Mesendoderm (in vitro differentiated cells): Measurements from ENCODE around the gene TSPAN18.
A peak's percentile ranks its signal among the peaks of the same experiment; 100 is the strongest.

Source experiments
- DNase-seq: peaks from one replicate; pipeline ENCODE4 v3.0.0; 2013
- H2AK5ac ChIP-seq: 2 replicates; pipeline ENCODE4 v1.6.1; 2013; ENCODE audit warnings: low read length, inconsistent platforms
- H2BK120ac ChIP-seq: 2 replicates; pipeline ENCODE4 v1.6.1; 2013; ENCODE audit warnings: low read depth, mild to moderate bottlenecking, low read length, moderate library complexity, mixed read lengths
- H2BK15ac ChIP-seq: replicated peaks from 2 replicates; pipeline ENCODE4 v1.6.1; 2013; ENCODE audit warnings: low read depth, mild to moderate bottlenecking, moderate library complexity
- H2BK5ac ChIP-seq: 2 replicates; pipeline ENCODE4 v1.6.1; 2013; ENCODE audit warnings: low read length, inconsistent platforms
- H3K18ac ChIP-seq: 2 replicates; pipeline ENCODE4 v1.6.1; 2013; ENCODE audit warnings: mild to moderate bottlenecking, low read length, mixed read lengths
- H3K23ac ChIP-seq: one replicate; pipeline ENCODE4 v1.6.1; 2013; ENCODE audit warnings: low read length
- H3K27ac ChIP-seq: 2 replicates; pipeline ENCODE4 v1.5.1; 2013; ENCODE audit warnings: low read depth, mild to moderate bottlenecking, inconsistent platforms, low read length, moderate library complexity
- H3K27me3 ChIP-seq: 2 replicates; pipeline ENCODE4 v1.6.1; 2013; ENCODE audit warnings: low read length, control low read depth, mild to moderate bottlenecking, inconsistent platforms; ENCODE audit not compliant: insufficient read depth, poor library complexity
- H3K36me3 ChIP-seq: 2 replicates; pipeline ENCODE4 v1.6.1; 2013; ENCODE audit warnings: low read length, inconsistent platforms; ENCODE audit not compliant: control insufficient read depth, insufficient read depth
- H3K4ac ChIP-seq: one replicate; pipeline ENCODE4 v1.6.1; 2013; ENCODE audit warnings: low read depth, mild to moderate bottlenecking, low read length, moderate library complexity
- H3K4me1 ChIP-seq: 2 replicates; pipeline ENCODE4 v1.6.1; 2013; ENCODE audit warnings: low read depth, low read length, inconsistent platforms; ENCODE audit not compliant: control insufficient read depth
- H3K4me2 ChIP-seq: 2 replicates; pipeline ENCODE4 v1.6.1; 2013; ENCODE audit warnings: low read length
- H3K4me3 ChIP-seq: 2 replicates; pipeline ENCODE4 v1.5.1; 2013; ENCODE audit warnings: mild to moderate bottlenecking, low read length
- H3K56ac ChIP-seq: one replicate; pipeline ENCODE4 v1.6.1; 2013; ENCODE audit warnings: low read length
- H3K79me1 ChIP-seq: 2 replicates; pipeline ENCODE4 v1.6.1; 2013; ENCODE audit warnings: low read length, inconsistent platforms
- H3K79me2 ChIP-seq: 2 replicates; pipeline ENCODE4 v1.6.1; 2013; ENCODE audit warnings: mild to moderate bottlenecking, low read length; ENCODE audit not compliant: control insufficient read depth, insufficient read depth
- H3K9ac ChIP-seq: 2 replicates; pipeline ENCODE4 v1.6.1; 2013; ENCODE audit warnings: low read length, inconsistent platforms
- H4K5ac ChIP-seq: one replicate; pipeline ENCODE4 v1.6.1; 2013; ENCODE audit warnings: low read length
- H4K8ac ChIP-seq: one replicate; pipeline ENCODE4 v1.6.1; 2013; ENCODE audit warnings: low read depth, mild to moderate bottlenecking, control low read depth, low read length, moderate library complexity
- WGBS: extraction: QIAGEN DNeasy Blood & Tissue Kit; methylation state at CpG from one replicate; pipeline ENCODE4 v1.1.7; 2013; ENCODE audit warnings: low lambda C conversion rate, missing lambda C conversion rate; ENCODE audit not compliant: insufficient coverage; ENCODE audit errors: extremely low coverage; 5-methylcytosine and 5-hydroxymethylcytosine counted together

The TSPAN18 gene

GRCh38 chr11:44920451-44920850 is 193.7 kb downstream of the TSPAN18 start:
- Histone ChIP-seq H3K4me1 (no peaks in the 10 kb centered on the region), H4K8ac (no peak overlapping the region), H2BK15ac (no peak overlapping the region), H3K4ac (no peak overlapping the region), H3K23ac (no peak overlapping the region), H3K56ac (no peak overlapping the region), H3K9ac (no peak overlapping the region), H2BK120ac (no peak overlapping the region), H3K27ac (no peak overlapping the region), H3K36me3 (no peaks in the 10 kb centered on the region), H3K79me2 (no peaks in the 10 kb centered on the region), H3K27me3 (no peaks in the 10 kb centered on the region), H4K5ac (no peak overlapping the region), H3K79me1 (no peaks in the 10 kb centered on the region), H2AK5ac (no peak overlapping the region), H2BK5ac (no peak overlapping the region), H3K4me3 (no peak overlapping the region), H3K4me2 (no peak overlapping the region), H3K18ac (no peak overlapping the region)
- no CpG with 5 or more reads among the region's 7 CpGs for WGBS
- DNase-seq, result no peak

GRCh38 chr11:44923115-44923514 is 196.4 kb downstream of the TSPAN18 start:
- H3K4me2 ChIP-seq, result no peak overlapping the region
- no peak overlapping the region for H2BK120ac ChIP-seq
- no peak overlapping the region for H2AK5ac ChIP-seq
- H3K9ac ChIP-seq, result no peak overlapping the region
- no peak overlapping the region for H3K56ac ChIP-seq
- no peak overlapping the region for H2BK15ac ChIP-seq
- H3K79me2 ChIP-seq, result no peaks in the 10 kb centered on the region
- WGBS, result no CpG with 5 or more reads among the region's 7 CpGs
- H3K27me3 ChIP-seq, result no peaks in the 10 kb centered on the region
- H3K4ac ChIP-seq, result no peak overlapping the region
- H3K36me3 ChIP-seq, result no peaks in the 10 kb centered on the region
- peaks cover 4% of the 10 kb centered on the region for H3K4me1 ChIP-seq
- no peak overlapping the region for H4K5ac ChIP-seq
- no peak overlapping the region for H3K27ac ChIP-seq
- H2BK5ac ChIP-seq, result no peak overlapping the region
- H3K79me1 ChIP-seq, result no peaks in the 10 kb centered on the region
- no peak for DNase-seq
- no peak overlapping the region for H4K8ac ChIP-seq
- no peak overlapping the region for H3K23ac ChIP-seq
- H3K18ac ChIP-seq, result no peak overlapping the region
- H3K4me3 ChIP-seq, result no peak overlapping the region

- H3K4ac ChIP-seq, result no peak overlapping the region
- H4K8ac ChIP-seq, result no peak overlapping the region
- H3K79me2 ChIP-seq, result no peaks in the 10 kb centered on the region
- no peak overlapping the region for H2AK5ac ChIP-seq
- no peak overlapping the region for H4K5ac ChIP-seq
- no peaks in the 10 kb centered on the region for H3K79me1 ChIP-seq
- no peaks in the 10 kb centered on the region for H3K36me3 ChIP-seq
- H2BK5ac ChIP-seq, result no peak overlapping the region
- H3K27me3 ChIP-seq, result no peaks in the 10 kb centered on the region
- no peak overlapping the region for H3K56ac ChIP-seq
- H3K23ac ChIP-seq, result no peak overlapping the region
- no peak overlapping the region for H3K18ac ChIP-seq
- H3K4me3 ChIP-seq, result no peak overlapping the region
- no peak overlapping the region for H3K4me2 ChIP-seq
- no peak for DNase-seq
- H3K9ac ChIP-seq, result no peak overlapping the region
- H3K4me1 ChIP-seq, result peaks cover 4% of the 10 kb centered on the region
- no CpG with 5 or more reads among the region's 3 CpGs for WGBS
- no peak overlapping the region for H3K27ac ChIP-seq
- H2BK120ac ChIP-seq, result no peak overlapping the region
- H2BK15ac ChIP-seq, result no peak overlapping the region
Measured at GRCh38 chr11:44923806-44924205, 197.0 kb downstream of the TSPAN18 start.

GRCh38 chr11:44926036-44926435 is 199.3 kb downstream of the TSPAN18 start:
- H3K79me2 ChIP-seq, result no peaks in the 10 kb centered on the region
- H2BK15ac ChIP-seq, result no peak overlapping the region
- no peak overlapping the region for H3K4me2 ChIP-seq
- H2AK5ac ChIP-seq, result no peak overlapping the region
- H3K23ac ChIP-seq, result no peak overlapping the region
- H2BK120ac ChIP-seq, result no peak overlapping the region
- no peaks in the 10 kb centered on the region for H3K36me3 ChIP-seq
- no peak overlapping the region for H4K5ac ChIP-seq
- H3K56ac ChIP-seq, result no peak overlapping the region
- no peak overlapping the region for H3K4me3 ChIP-seq
- no peaks in the 10 kb centered on the region for H3K27me3 ChIP-seq
- no peak overlapping the region for H3K4ac ChIP-seq
- H3K27ac ChIP-seq, result no peak overlapping the region
- no peak overlapping the region for H3K18ac ChIP-seq
- no peak overlapping the region for H3K9ac ChIP-seq
- peaks cover 4% of the 10 kb centered on the region for H3K4me1 ChIP-seq
- DNase-seq, result no peak
- H3K79me1 ChIP-seq, result no peaks in the 10 kb centered on the region
- no CpG with 5 or more reads among the region's 8 CpGs for WGBS
- H4K8ac ChIP-seq, result no peak overlapping the region
- no peak overlapping the region for H2BK5ac ChIP-seq

- no peak overlapping the region for H3K4ac ChIP-seq
- no peak overlapping the region for H3K23ac ChIP-seq
- peaks cover 4% of the 10 kb centered on the region for H3K4me1 ChIP-seq
- WGBS, result no CpG with 5 or more reads among the region's 16 CpGs
- H3K18ac ChIP-seq, result no peak overlapping the region
- H3K4me2 ChIP-seq, result no peak overlapping the region
- no peak overlapping the region for H3K9ac ChIP-seq
- H2BK120ac ChIP-seq, result no peak overlapping the region
- DNase-seq, result peak; percentile 91
- H2BK5ac ChIP-seq, result no peak overlapping the region
- H3K27me3 ChIP-seq, result no peaks in the 10 kb centered on the region
- no peak overlapping the region for H2BK15ac ChIP-seq
- H4K8ac ChIP-seq, result no peak overlapping the region
- H3K56ac ChIP-seq, result no peak overlapping the region
- H3K36me3 ChIP-seq, result no peaks in the 10 kb centered on the region
- no peak overlapping the region for H3K4me3 ChIP-seq
- H3K79me2 ChIP-seq, result no peaks in the 10 kb centered on the region
- no peak overlapping the region for H4K5ac ChIP-seq
- H3K27ac ChIP-seq, result no peak overlapping the region
- no peak overlapping the region for H2AK5ac ChIP-seq
- no peaks in the 10 kb centered on the region for H3K79me1 ChIP-seq
Measured at GRCh38 chr11:44927174-44927661, 200.5 kb downstream of the TSPAN18 start.

- no peaks in the 10 kb centered on the region for H3K79me1 ChIP-seq
- H3K4me3 ChIP-seq, result no peak overlapping the region
- H2BK5ac ChIP-seq, result no peak overlapping the region
- H2AK5ac ChIP-seq, result no peak overlapping the region
- no peak overlapping the region for H3K4ac ChIP-seq
- H3K56ac ChIP-seq, result no peak overlapping the region
- no peak overlapping the region for H2BK120ac ChIP-seq
- no peak overlapping the region for H2BK15ac ChIP-seq
- H3K27ac ChIP-seq, result no peak overlapping the region
- no peaks in the 10 kb centered on the region for H3K27me3 ChIP-seq
- no peaks in the 10 kb centered on the region for H3K79me2 ChIP-seq
- H3K36me3 ChIP-seq, result no peaks in the 10 kb centered on the region
- no peak overlapping the region for H3K4me2 ChIP-seq
- peaks cover 4% of the 10 kb centered on the region for H3K4me1 ChIP-seq
- peak; percentile 79 for DNase-seq
- H4K8ac ChIP-seq, result no peak overlapping the region
- no CpG with 5 or more reads among the region's 4 CpGs for WGBS
- no peak overlapping the region for H3K9ac ChIP-seq
- no peak overlapping the region for H3K23ac ChIP-seq
- no peak overlapping the region for H4K5ac ChIP-seq
- no peak overlapping the region for H3K18ac ChIP-seq
Measured at GRCh38 chr11:44928144-44928543, 201.4 kb downstream of the TSPAN18 start.
